ENCODE measurements around the gene MYO1B. TPM values are rescaled to one million over a fixed set of nuclear protein-coding genes. Genes with fewer than 3 reads are reported as not detected.

The MYO1B gene
- total and polyA plus RNA-seq, 2 of the 4 experiments (the other 2 are of a cell fraction): 57.2 to 116 TPM

- peaks cover 0 to 36% of the 10 kb centered on the region in 2 experiments; a peak in 2 of 4 replicates for H3K79me1 ChIP-seq (ENCODE audit: low read depth in 1 of 2, low read length in 2 of 2)
- no peak overlapping the region for H3K4me2 ChIP-seq (ENCODE audit: low read depth, low read length)
- H3K9ac ChIP-seq (ENCODE audit: low read depth, low read length): no peak overlapping the region
- no peak overlapping the region for H3K18ac ChIP-seq (ENCODE audit: low read depth, low read length)
- peaks cover 7% of the 10 kb centered on the region for H3K4me1 ChIP-seq (ENCODE audit: control insufficient read depth, insufficient read depth, low read length)
- no peak overlapping the region for H4K8ac ChIP-seq (ENCODE audit: low read depth in 2 of 2, low read length in 2 of 2)
- H4K20me1 ChIP-seq (ENCODE audit: insufficient read depth, low read length): peaks cover 26% of the 10 kb centered on the region
- no TSS peak for BruUV-seq (replicated peaks)
- ATAC-seq (ENCODE audit: low read depth) (no peak), DNase-seq (no peak)
- ChIA-PET POLR2A (ENCODE audit: unreplicated experiment) (no interaction called here), CTCF (no interaction called here)
- no peak for TF ChIP-seq CHD1 (IDR thresholded peaks at IDR 0.05; ENCODE audit: low read depth, low read length)
- TF ChIP-seq MAZ (IDR thresholded peaks at IDR 0.05; ENCODE audit: borderline replicate concordance, low read depth, low read length): no peak
- no peak for TF ChIP-seq RCOR1 (IDR thresholded peaks at IDR 0.05; ENCODE audit: insufficient replicate concordance, low read length)
- TF ChIP-seq NFE2L2 (IDR thresholded peaks at IDR 0.05; ENCODE audit: low read depth, low read length): no peak
- no peak for TF ChIP-seq SMC3 (IDR thresholded peaks at IDR 0.05; ENCODE audit: low read depth, low read length)
- no peak for TF ChIP-seq USF2 (IDR thresholded peaks at IDR 0.05; ENCODE audit: low read depth, low read length)
- no peak for TF ChIP-seq MXI1 (IDR thresholded peaks at IDR 0.05; ENCODE audit: borderline replicate concordance, low read depth, low read length)
- no peak for TF ChIP-seq RAD21 (IDR thresholded peaks at IDR 0.05; ENCODE audit: low read length)
- TF ChIP-seq FOS (IDR thresholded peaks at IDR 0.05; ENCODE audit: low read depth, low read length): no peak
- TF ChIP-seq RFX5 (IDR thresholded peaks at IDR 0.05; ENCODE audit: low read depth, low read length): no peak
- no peak for TF ChIP-seq BHLHE40 (IDR thresholded peaks at IDR 0.05; ENCODE audit: low read depth, low read length)
- no peak for TF ChIP-seq CEBPB (IDR thresholded peaks at IDR 0.05; ENCODE audit: low read depth, low read length)
- no peak for TF ChIP-seq POLR2A (IDR thresholded peaks at IDR 0.05; ENCODE audit: low read depth, low read length)
- TF ChIP-seq CTCF (conservative IDR thresholded peaks at IDR 0.05; ENCODE audit: low read depth, low read length): no peak
- no peak for TF ChIP-seq ELK1 (IDR thresholded peaks at IDR 0.05; ENCODE audit: borderline replicate concordance, low read depth, low read length)
- no peak for TF ChIP-seq MAFK (IDR thresholded peaks at IDR 0.05; ENCODE audit: low read depth, low read length)
- H4K91ac ChIP-seq (ENCODE audit: insufficient read depth, low read depth, low read length): peak overlapping the region; percentile 33; the same call in 1 of the 2 replicates
- H2BK120ac ChIP-seq (ENCODE audit: low read depth, low read length): peak overlapping the region; percentile 28; the same call in 1 of the 2 replicates
- no peak overlapping the region for H2BK20ac ChIP-seq (ENCODE audit: low read depth, low read length)
- H4K5ac ChIP-seq (ENCODE audit: low read depth, low read length): no peak overlapping the region; the same call in 1 of the 2 replicates
- no peak overlapping the region for H3K4ac ChIP-seq (ENCODE audit: low read depth, low read length)
- H2BK15ac ChIP-seq (ENCODE audit: low read depth, low read length): no peak overlapping the region
- H3K14ac ChIP-seq (replicated peaks; ENCODE audit: low read depth, low read length): no peak overlapping the region
- no CpG with 5 or more reads among the region's 2 CpGs for WGBS, 2 experiments (ENCODE audit: extremely low coverage in 2 of 2, insufficient read length in 1 of 2)
- H3K56ac ChIP-seq (ENCODE audit: extremely low read depth, insufficient read depth, low read length): no peak overlapping the region
- no peak overlapping the region for H2BK5ac ChIP-seq (ENCODE audit: low read depth, low read length, poor library complexity, severe bottlenecking)
- no peak overlapping the region for H3K27ac ChIP-seq (ENCODE audit: insufficient read depth, low read length)
- no peaks in the 10 kb centered on the region for H3K27me3 ChIP-seq (ENCODE audit: control insufficient read depth, insufficient read depth, low read length)
- H3K23ac ChIP-seq (ENCODE audit: low read depth, low read length): 0 out of 2 replicates have a peak overlapping the region, but pooled peaks have one; percentile 38
- intact Hi-C loops (cut with micrococcal nuclease): no loop called here
- dilution Hi-C loops (cut with HindIII; ENCODE audit: low sequenced_read_pairs, unreplicated experiment): no loop called here
- in situ Hi-C loops (cut with MboI; ENCODE audit: low sequenced_read_pairs): no loop called here
- peak overlapping the region; percentile 57; the same call in 1 of the 2 replicates for H2AK5ac ChIP-seq (ENCODE audit: low read depth, low read length)
- peaks cover 3% of the 10 kb centered on the region; the same call in 1 of the 2 replicates for H3K9me3 ChIP-seq (ENCODE audit: control insufficient read depth, insufficient read depth, low read length)
- peaks cover 7% of the 10 kb centered on the region for H3K9me1 ChIP-seq (ENCODE audit: insufficient read depth, low read length)
- H2AK9ac ChIP-seq (replicated peaks; ENCODE audit: low read depth, low read length, poor library complexity): peak overlapping the region; percentile 20
- no peak overlapping the region for H2AFZ ChIP-seq (replicated peaks; ENCODE audit: low read length, poor library complexity)
- peaks cover 4% of the 10 kb centered on the region; the same call in 1 of the 2 replicates for H3K36me3 ChIP-seq (ENCODE audit: control insufficient read depth, insufficient read depth, low read length)
- no peak overlapping the region for H3K4me3 ChIP-seq (ENCODE audit: insufficient read depth, low read depth, low read length)
Measured at GRCh38 chr2:191244350-191244749, 854 bp upstream of the MYO1B start.

Data from IMR-90 (cell line).